ENCODE data around the gene DENND2A.

DNA sequence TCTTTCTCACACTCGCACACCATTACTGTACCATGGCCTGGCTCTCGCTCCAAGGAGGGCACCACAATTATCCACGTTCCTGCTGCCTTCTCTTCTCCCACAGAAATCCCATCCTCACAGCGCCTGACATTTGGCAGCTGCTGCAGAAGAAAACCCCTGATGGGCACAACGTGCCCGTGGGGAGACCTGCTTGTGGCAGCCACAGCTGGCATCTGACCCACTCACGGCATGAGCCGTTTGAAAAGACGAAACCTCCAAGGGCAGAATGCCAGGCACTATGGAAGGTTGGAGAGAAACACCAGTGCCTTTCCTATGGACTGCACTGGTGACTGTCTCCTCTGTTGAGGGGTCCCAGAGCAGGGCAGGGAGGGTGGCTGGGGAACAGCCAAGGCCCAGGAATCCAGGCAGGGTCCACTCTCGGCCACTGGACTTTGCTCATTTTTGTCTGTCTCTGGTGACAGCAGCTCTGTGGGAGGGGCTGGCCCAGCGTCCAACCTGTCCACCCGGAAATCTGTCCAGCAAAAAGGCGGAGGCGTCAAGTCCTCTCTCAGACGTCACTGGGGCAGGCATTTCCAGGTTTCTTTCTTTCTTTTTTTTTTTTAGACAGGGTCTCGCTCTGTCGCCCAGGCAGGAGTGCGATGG is 100.4 kb downstream of the DENND2A start:
- TF ChIP-seq POLR2AphosphoS5 (IDR thresholded peaks at IDR 0.05; ENCODE audit: low read depth, low read length) (no peak), SPI1 (IDR thresholded peaks at IDR 0.05; ENCODE audit: low read depth, low read length) (no peak), POLR2A (IDR thresholded peaks at IDR 0.05; ENCODE audit: low read depth, low read length) (no peak), TAF1 (IDR thresholded peaks at IDR 0.05; ENCODE audit: low read depth, low read length) (no peak)
